Neural progenitor cell (in vitro differentiated cells): Measurements from ENCODE around the gene SKA3. TPM values are rescaled to one million over a fixed set of nuclear protein-coding genes. Genes with fewer than 3 reads are reported as not detected.

Source experiments
- DNase-seq: peaks from one replicate; pipeline ENCODE4 v3.0.0-alpha.2; 2016; ENCODE audit warnings: low spot score
- H2AFZ ChIP-seq: fragments of 200-600 bp; sonication (generic); replicated peaks from 2 replicates; pipeline ENCODE4 v1.6.1; 2016; ENCODE audit warnings: antibody characterized with exemption
- H3F3A ChIP-seq: fragments of 200-600 bp; sonication (generic); 2 replicates; pipeline ENCODE4 v1.6.1; 2016; ENCODE audit warnings: antibody characterized with exemption, low read depth
- H3K27ac ChIP-seq: fragments of 200-600 bp; sonication (generic); 2 replicates; pipeline ENCODE4 v1.5.1; 2016; ENCODE audit warnings: mild to moderate bottlenecking
- H3K27me3 ChIP-seq: fragments of 200-600 bp; sonication (generic); 2 replicates; pipeline ENCODE4 v1.6.1; 2016; ENCODE audit warnings: mild to moderate bottlenecking, moderate library complexity
- H3K36me3 ChIP-seq: fragments of 200-600 bp; sonication (generic); 2 replicates; pipeline ENCODE4 v1.5.1; 2016
- H3K4me1 ChIP-seq: fragments of 200-600 bp; sonication (generic); 2 replicates; pipeline ENCODE4 v1.6.1; 2016; ENCODE audit warnings: mixed run types
- H3K4me2 ChIP-seq: fragments of 200-600 bp; sonication (generic); 2 replicates; pipeline ENCODE4 v1.6.1; 2016
- H3K4me3 ChIP-seq: fragments of 200-600 bp; sonication (generic); 2 replicates; pipeline ENCODE4 v1.5.1; 2016
- H3K79me2 ChIP-seq: fragments of 200-600 bp; sonication (generic); 2 replicates; pipeline ENCODE4 v1.6.1; 2016; ENCODE audit warnings: low read depth
- H3K9ac ChIP-seq: fragments of 200-600 bp; sonication (generic); 2 replicates; pipeline ENCODE4 v1.6.1; 2016
- H3K9me3 ChIP-seq: fragments of 200-600 bp; sonication (generic); 2 replicates; pipeline ENCODE4 v1.5.1; 2016; ENCODE audit warnings: low read depth
- H4K20me1 ChIP-seq: fragments of 200-600 bp; sonication (generic); 2 replicates; pipeline ENCODE4 v1.6.1; 2016; ENCODE audit warnings: low read depth
- H3K27ac Mint-ChIP-seq: 3 replicates; pipeline ENCODE4 v1.8.0; 2021; ENCODE audit warnings: mixed read lengths
- H3K27me3 Mint-ChIP-seq: 2 replicates; pipeline ENCODE4 v1.8.0; 2022; ENCODE audit warnings: low read depth, mild to moderate bottlenecking, inconsistent platforms, moderate library complexity, mixed read lengths; ENCODE audit not compliant: insufficient read depth
- H3K36me3 Mint-ChIP-seq: 3 replicates; pipeline ENCODE4 v1.8.0; 2021; ENCODE audit warnings: mixed read lengths
- H3K4me1 Mint-ChIP-seq: 3 replicates; pipeline ENCODE4 v1.8.0; 2021; ENCODE audit warnings: mixed read lengths
- H3K4me3 Mint-ChIP-seq: 3 replicates; pipeline ENCODE4 v1.8.0; 2021; ENCODE audit warnings: mild to moderate bottlenecking, moderate library complexity, mixed read lengths
- H3K9me3 Mint-ChIP-seq: 3 replicates; pipeline ENCODE4 v1.8.0; 2020; ENCODE audit warnings: mixed read lengths
- EZH2phosphoT487 ChIP-seq: fragments of 200-600 bp; sonication (generic); IDR thresholded peaks from 2 replicates; pipeline ENCODE4 v1.6.1; 2017; ENCODE audit warnings: antibody characterized with exemption
- small RNA-seq: library from RNA; depleted of rRNA; stranded (forward); fragments of <200 nt; gene quantifications from one replicate; pipeline ENCODE3, GENCODE V24; 2015
- total RNA-seq: library from RNA; depleted of rRNA; stranded (reverse); fragments of >200 nt; gene quantifications from 2 replicates; pipeline ENCODE4 v1.2.3, GENCODE V29; 2015; ENCODE audit warnings: low replicate concordance

The SKA3 gene
- total RNA-seq, 1 donor from 2014 or later = 74.7 TPM

DNA sequence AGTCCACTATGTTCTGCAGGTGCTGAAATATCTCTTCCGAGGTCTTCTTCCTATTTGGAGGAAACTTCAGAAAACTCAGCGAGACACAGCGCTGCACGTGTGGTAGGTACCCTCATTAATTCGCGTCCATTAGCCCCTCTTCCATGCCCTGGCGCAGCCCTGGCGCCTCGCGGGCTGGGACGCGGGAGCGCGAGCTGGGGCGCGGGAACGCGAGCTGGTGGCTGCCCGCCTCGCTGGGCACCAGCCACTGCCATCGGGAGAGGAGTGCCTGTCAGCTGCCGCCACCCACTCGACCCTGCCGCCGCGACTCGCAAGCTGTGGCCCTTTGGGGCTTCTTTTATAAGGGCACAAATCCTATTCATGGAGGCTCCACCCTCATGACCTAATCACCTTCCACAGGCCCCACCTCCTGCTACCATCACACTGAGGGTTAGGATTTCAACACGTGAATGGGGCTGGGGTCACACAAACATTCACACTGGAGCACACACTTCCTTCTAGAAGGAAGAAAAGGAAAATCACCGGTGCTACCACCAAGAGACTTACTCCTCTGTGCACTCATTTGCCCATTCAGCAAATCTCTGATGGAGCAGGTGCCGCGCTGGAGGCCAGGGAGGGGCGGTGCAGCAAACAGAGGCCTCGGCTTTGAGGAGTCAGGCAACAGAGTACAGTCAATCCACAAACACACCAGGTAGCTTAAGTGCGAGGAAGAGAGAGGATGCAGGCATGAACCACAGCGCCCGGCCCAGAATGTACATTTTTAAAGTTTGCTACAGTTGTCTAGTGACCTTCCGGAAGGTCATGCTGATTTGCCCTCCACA, 71.9 kb downstream of the SKA3 start:
- Histone ChIP-seq H3K9me3 (no peaks in the 10 kb centered on the region), H3K4me2 (no peak overlapping the region), H3K36me3 (no peaks in the 10 kb centered on the region), H3K27me3 (no peaks in the 10 kb centered on the region), H3K4me3 (no peak overlapping the region), H3K9ac (no peak overlapping the region), H3K79me2 (no peaks in the 10 kb centered on the region), H3F3A (peaks cover 5% of the 10 kb centered on the region), H4K20me1 (no peaks in the 10 kb centered on the region), H3K27ac (no peak overlapping the region), H2AFZ (no peak overlapping the region), H3K4me1 (no peaks in the 10 kb centered on the region)
- no peaks in the 10 kb centered on the region for H3K36me3 Mint-ChIP-seq
- no peak overlapping the region for H3K4me3 Mint-ChIP-seq
- peaks cover 4% of the 10 kb centered on the region for H3K9me3 Mint-ChIP-seq
- no peak overlapping the region for H3K27ac Mint-ChIP-seq
- no peaks in the 10 kb centered on the region for H3K4me1 Mint-ChIP-seq
- TF ChIP-seq EZH2phosphoT487 = no peak
- no peak for DNase-seq
- peaks cover 10% of the 10 kb centered on the region for H3K27me3 Mint-ChIP-seq

Small RNAs within 50 kb of the gene (small RNA-seq; reads per million reads assigned to genes)
- gene AL158032.1 (not detected), gene RF00086 (not detected), gene RF02116 (not detected)

Other genes starting within 250 kb of the SKA3 start
- 15.2 and 18.4 TPM in 2 replicates for gene LATS2, start 115.0 kb downstream of the SKA3 start, total RNA-seq
- 51.0 and 101 TPM in 2 replicates for gene SAP18, start 36.4 kb downstream of the SKA3 start, total RNA-seq
- gene MRPL57, start 106 bp upstream of the SKA3 start, total RNA-seq = 11.4 and 22.6 TPM in 2 replicates